H54 (cell line): ENCODE data around the gene TMEM258.

ENCODE experiments used
- DNase-seq: peaks from one replicate; pipeline ENCODE4 v3.0.0; 2011; ENCODE audit warnings: low spot score, mixed read lengths; ENCODE audit not compliant: insufficient read length
- FAIRE-seq: peaks from 3 replicates; lab custom pipeline; 2011; peaks lifted over from hg19 to GRCh38; lab: Jason Lieb, UNC
- POLR2A ChIP-seq: IDR thresholded peaks from 2 replicates; pipeline ENCODE4 v1.6.1; 2011; ENCODE audit warnings: low read depth, mild to moderate bottlenecking, low read length

TMEM258 gene

GRCh38 chr11:61814958-61815789, 22.8 kb upstream of the TMEM258 start:
- FAIRE-seq (no peak), DNase-seq (peak; percentile 97)
- peak; percentile 92 for TF ChIP-seq POLR2A

GRCh38 chr11:61814247-61814957, 22.0 kb upstream of the TMEM258 start:
- no peak for DNase-seq
- TF ChIP-seq POLR2A = no peak
- FAIRE-seq = no peak

GRCh38 chr11:61812736-61813411, 20.5 kb upstream of the TMEM258 start:
- no peak for TF ChIP-seq POLR2A
- DNase-seq (no peak), FAIRE-seq (no peak)

- no peak for TF ChIP-seq POLR2A
- DNase-seq (no peak), FAIRE-seq (no peak)
Measured at GRCh38 chr11:61811831-61812230, 19.4 kb upstream of the TMEM258 start.

- FAIRE-seq = no peak
- DNase-seq = no peak
- no peak for TF ChIP-seq POLR2A
Measured at GRCh38 chr11:61810671-61811175, 18.3 kb upstream of the TMEM258 start.

- DNase-seq = no peak
- FAIRE-seq = no peak
- no peak for TF ChIP-seq POLR2A
Measured at GRCh38 chr11:61806785-61807184, 14.4 kb upstream of the TMEM258 start.

GRCh38 chr11:61805146-61805545, 12.7 kb upstream of the TMEM258 start:
- TF ChIP-seq POLR2A = no peak
- DNase-seq = no peak

GRCh38 chr11:61803889-61804647, 11.7 kb upstream of the TMEM258 start:
- no peak for FAIRE-seq
- no peak for TF ChIP-seq POLR2A

More at GRCh38 chr11:61805146-61805545, 12.7 kb upstream of the TMEM258 start:
- no peak for FAIRE-seq

GRCh38 chr11:61802605-61803004, 10.2 kb upstream of the TMEM258 start:
- DNase-seq = no peak
- FAIRE-seq = no peak
- TF ChIP-seq POLR2A = no peak

More at GRCh38 chr11:61803889-61804647, 11.7 kb upstream of the TMEM258 start:
- no peak for DNase-seq

- no peak for FAIRE-seq
- TF ChIP-seq POLR2A = no peak
- DNase-seq = no peak
Measured at GRCh38 chr11:61800331-61801281, 8.2 kb upstream of the TMEM258 start.

- FAIRE-seq = no peak
- no peak for DNase-seq
- TF ChIP-seq POLR2A = no peak
Measured at GRCh38 chr11:61799665-61800284, 7.4 kb upstream of the TMEM258 start.

- DNase-seq = no peak
- TF ChIP-seq POLR2A = no peak
- FAIRE-seq = no peak
Measured at GRCh38 chr11:61797263-61797944, 5.0 kb upstream of the TMEM258 start.
